ENCODE results near the gene MUC20. TPM values are rescaled to one million over a fixed set of nuclear protein-coding genes. Genes with fewer than 3 reads are reported as not detected.
A peak's percentile ranks its signal among the peaks of the same experiment; 100 is the strongest.
"Not testable (repeated sequence)": the region's sequence is repeated elsewhere in the genome, so short reads cannot be mapped to it uniquely, and the experiment has no call there.

The MUC20 gene
- total and polyA plus RNA-seq, 2 experiments from 2014 or later = not detected

DNA sequence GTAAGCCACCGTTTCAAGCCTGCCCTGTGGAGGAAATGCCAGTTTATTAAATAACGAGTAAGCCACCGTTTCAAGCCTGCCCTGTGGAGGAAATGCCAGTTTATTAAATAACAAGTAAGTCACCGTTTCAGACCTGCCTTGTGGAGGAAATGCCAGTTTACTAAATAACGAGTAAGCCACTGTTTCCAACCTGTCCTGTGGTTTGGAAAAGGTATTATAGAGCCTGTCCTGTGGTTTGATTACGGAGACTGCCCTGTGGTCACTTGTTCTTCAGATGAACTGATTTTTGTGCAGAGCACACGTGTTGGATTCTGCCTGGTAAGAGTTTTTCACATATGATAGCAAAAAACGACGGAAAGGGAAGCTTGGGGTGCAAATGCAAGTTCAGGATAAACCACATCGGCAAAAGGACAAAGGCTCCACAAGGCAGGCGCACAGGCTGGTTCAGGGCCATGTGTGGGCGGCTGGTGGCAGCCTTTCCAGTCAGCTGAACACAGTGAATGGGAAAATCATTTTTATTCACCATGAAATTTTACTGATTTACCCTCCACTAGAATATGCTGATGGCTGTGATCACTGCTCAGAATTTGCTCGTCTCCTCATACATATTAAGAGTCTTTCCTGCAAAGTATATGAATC, 38.6 kb upstream of the MUC20 start:
- H2AFZ ChIP-seq; H3K9me3 ChIP-seq (ENCODE audit: low read depth); H3K9me2 ChIP-seq (ENCODE audit: insufficient read depth); H4K20me1 ChIP-seq (ENCODE audit: insufficient read depth); H3K9ac ChIP-seq; H3K27me3 ChIP-seq (replicated peaks; ENCODE audit: insufficient read depth); H3K4me3 ChIP-seq; H3K27ac ChIP-seq; H3K4me2 ChIP-seq (ENCODE audit: unreplicated experiment); H3K4me1 ChIP-seq (ENCODE audit: insufficient read depth); H3K36me3 ChIP-seq (ENCODE audit: low read depth); H3K79me2 ChIP-seq (ENCODE audit: insufficient read depth); in situ Hi-C loops (cut with MboI); H3F3A ChIP-seq (ENCODE audit: insufficient read depth); DNase-seq: not testable (repeated sequence)
- WGBS, 2 experiments (ENCODE audit: low coverage in 1 of 2, low lambda C conversion rate in 2 of 2, missing lambda C conversion rate in 2 of 2) = 58 to 63% methylated on average over 11 to 13 of the region's 13 CpGs

DNA sequence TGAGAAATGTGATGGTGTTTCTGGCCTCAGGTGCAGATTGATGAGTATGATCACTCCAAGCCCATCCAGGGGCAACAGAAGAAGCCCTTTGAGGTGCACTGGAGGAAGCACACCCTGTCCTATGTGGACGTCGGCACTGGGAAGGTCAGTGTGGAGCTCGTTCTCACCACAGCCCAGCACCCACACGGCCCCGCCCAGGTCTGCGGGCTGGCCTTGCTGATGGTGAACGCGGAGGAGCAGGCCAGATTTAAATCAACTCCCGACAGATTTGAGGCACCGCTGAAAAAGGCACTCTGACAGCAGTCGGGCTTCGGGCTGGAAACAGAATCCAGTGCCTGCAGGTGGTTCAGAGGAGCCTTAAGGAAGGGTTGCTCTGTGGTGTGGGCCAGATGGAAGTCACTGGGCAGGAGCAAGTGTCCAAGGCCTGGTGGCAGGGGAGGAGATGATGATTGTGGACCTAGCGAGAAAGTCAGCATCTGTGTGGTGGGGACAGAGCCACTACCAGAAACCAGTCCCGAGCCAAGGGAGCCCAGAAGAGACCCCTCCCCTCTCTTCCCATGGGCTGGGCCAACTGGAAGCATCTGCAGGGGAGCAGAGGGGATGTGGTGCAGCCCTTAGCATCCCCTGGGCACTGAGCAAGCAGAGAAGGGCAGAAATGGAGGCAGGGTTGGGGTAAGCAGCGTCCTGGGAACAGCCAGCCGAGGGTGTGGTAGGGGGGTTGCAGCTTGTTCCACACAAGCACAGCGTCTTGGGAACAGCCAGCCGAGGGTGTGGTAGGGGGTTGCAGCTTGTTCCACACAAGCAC, 36.9 kb upstream of the MUC20 start:
- H3K4me1 ChIP-seq (ENCODE audit: insufficient read depth); DNase-seq; H3K9me2 ChIP-seq (ENCODE audit: insufficient read depth); H3K4me3 ChIP-seq; H4K20me1 ChIP-seq (ENCODE audit: insufficient read depth); H3K9me3 ChIP-seq (ENCODE audit: low read depth); H3K36me3 ChIP-seq (ENCODE audit: low read depth); H3K9ac ChIP-seq; H3K27ac ChIP-seq; in situ Hi-C loops (cut with MboI); H2AFZ ChIP-seq; H3F3A ChIP-seq (ENCODE audit: insufficient read depth); H3K27me3 ChIP-seq (replicated peaks; ENCODE audit: insufficient read depth); H3K79me2 ChIP-seq (ENCODE audit: insufficient read depth); H3K4me2 ChIP-seq (ENCODE audit: unreplicated experiment): not testable (repeated sequence)
- WGBS, 2 experiments (ENCODE audit: low coverage in 1 of 2, low lambda C conversion rate in 2 of 2, missing lambda C conversion rate in 2 of 2) = 87 to 91% methylated on average over 17 to 18 of the region's 18 CpGs

GRCh38 chr3:195684527-195685257, 36.1 kb upstream of the MUC20 start:
- H3K4me3 ChIP-seq; H4K20me1 ChIP-seq (ENCODE audit: insufficient read depth); DNase-seq; H3K4me2 ChIP-seq (ENCODE audit: unreplicated experiment); H3K4me1 ChIP-seq (ENCODE audit: insufficient read depth); H3F3A ChIP-seq (ENCODE audit: insufficient read depth); H3K9me2 ChIP-seq (ENCODE audit: insufficient read depth); H3K79me2 ChIP-seq (ENCODE audit: insufficient read depth); in situ Hi-C loops (cut with MboI); H2AFZ ChIP-seq; H3K9me3 ChIP-seq (ENCODE audit: low read depth); H3K27me3 ChIP-seq (replicated peaks; ENCODE audit: insufficient read depth); H3K27ac ChIP-seq; H3K36me3 ChIP-seq (ENCODE audit: low read depth); H3K9ac ChIP-seq: not testable (repeated sequence)
- WGBS, 2 experiments (ENCODE audit: low coverage in 1 of 2, low lambda C conversion rate in 2 of 2, missing lambda C conversion rate in 2 of 2) = 86 to 96% methylated on average over 8 to 10 of the region's 10 CpGs

DNA sequence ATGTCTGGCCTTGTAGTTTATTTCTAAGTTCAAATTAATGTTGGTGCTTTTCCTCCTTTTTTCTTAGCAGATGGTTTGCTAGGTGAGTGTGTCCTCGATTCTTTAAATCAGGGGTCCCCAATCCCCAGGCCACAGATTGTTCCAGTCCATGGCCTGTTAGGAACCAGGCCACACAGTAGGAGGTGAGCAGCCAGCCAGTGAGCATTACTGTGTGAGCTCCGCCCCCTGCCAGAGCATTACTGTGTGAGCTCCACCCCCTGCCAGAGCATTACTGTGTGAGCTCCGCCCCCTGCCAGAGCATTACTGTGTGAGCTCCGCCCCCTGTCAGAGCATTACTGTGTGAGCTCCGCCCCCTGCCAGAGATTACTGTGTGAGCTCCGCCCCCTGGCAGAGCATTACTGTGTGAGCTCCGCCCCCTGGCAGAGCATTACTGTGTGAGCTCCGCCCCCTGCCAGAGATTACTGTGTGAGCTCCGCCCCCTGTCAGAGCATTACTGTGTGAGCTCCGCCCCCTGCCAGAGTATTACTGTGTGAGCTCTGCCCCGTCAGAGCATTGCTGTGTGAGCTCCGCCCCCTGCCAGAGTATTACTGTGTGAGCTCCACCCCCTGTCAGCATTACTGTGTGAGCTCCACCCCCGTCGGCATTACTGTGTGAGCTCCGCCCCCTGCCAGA, 34.1 kb upstream of the MUC20 start:
- H3K4me1 ChIP-seq (ENCODE audit: insufficient read depth); H4K20me1 ChIP-seq (ENCODE audit: insufficient read depth); H2AFZ ChIP-seq; H3K27me3 ChIP-seq (replicated peaks; ENCODE audit: insufficient read depth); H3F3A ChIP-seq (ENCODE audit: insufficient read depth); H3K27ac ChIP-seq; H3K4me3 ChIP-seq; H3K9me3 ChIP-seq (ENCODE audit: low read depth); H3K4me2 ChIP-seq (ENCODE audit: unreplicated experiment); H3K79me2 ChIP-seq (ENCODE audit: insufficient read depth); in situ Hi-C loops (cut with MboI); H3K9ac ChIP-seq; H3K9me2 ChIP-seq (ENCODE audit: insufficient read depth); DNase-seq; H3K36me3 ChIP-seq (ENCODE audit: low read depth): not testable (repeated sequence)
- WGBS, 2 experiments (ENCODE audit: low coverage in 1 of 2, low lambda C conversion rate in 2 of 2, missing lambda C conversion rate in 2 of 2) = 93 to 98% methylated on average over 2 to 10 of the region's 15 CpGs

- H3K79me2 ChIP-seq (ENCODE audit: insufficient read depth); H3K27ac ChIP-seq; H3F3A ChIP-seq (ENCODE audit: insufficient read depth); H4K20me1 ChIP-seq (ENCODE audit: insufficient read depth); in situ Hi-C loops (cut with MboI); H3K36me3 ChIP-seq (ENCODE audit: low read depth); H3K9me2 ChIP-seq (ENCODE audit: insufficient read depth); H3K9ac ChIP-seq; H3K4me1 ChIP-seq (ENCODE audit: insufficient read depth); H3K9me3 ChIP-seq (ENCODE audit: low read depth); H3K4me2 ChIP-seq (ENCODE audit: unreplicated experiment); H3K4me3 ChIP-seq; H3K27me3 ChIP-seq (replicated peaks; ENCODE audit: insufficient read depth); H2AFZ ChIP-seq: not testable (repeated sequence)
- DNase-seq = peak; percentile 13
- 92 to 100% methylated on average over 5 to 14 of the region's 15 CpGs for WGBS, 2 experiments (ENCODE audit: low coverage in 1 of 2, low lambda C conversion rate in 2 of 2, missing lambda C conversion rate in 2 of 2)
Observed at GRCh38 chr3:195687209-195687760, 33.5 kb upstream of the MUC20 start.

- H3K79me2 ChIP-seq (ENCODE audit: insufficient read depth); H3K4me1 ChIP-seq (ENCODE audit: insufficient read depth); H2AFZ ChIP-seq; H4K20me1 ChIP-seq (ENCODE audit: insufficient read depth); H3F3A ChIP-seq (ENCODE audit: insufficient read depth); in situ Hi-C loops (cut with MboI); H3K27me3 ChIP-seq (replicated peaks; ENCODE audit: insufficient read depth); H3K36me3 ChIP-seq (ENCODE audit: low read depth); H3K4me3 ChIP-seq; DNase-seq; H3K27ac ChIP-seq; H3K4me2 ChIP-seq (ENCODE audit: unreplicated experiment); H3K9me3 ChIP-seq (ENCODE audit: low read depth); H3K9ac ChIP-seq; H3K9me2 ChIP-seq (ENCODE audit: insufficient read depth): not testable (repeated sequence)
- 40 to 75% methylated on average over 4 to 8 of the region's 14 CpGs for WGBS, 2 experiments (ENCODE audit: low coverage in 1 of 2, low lambda C conversion rate in 2 of 2, missing lambda C conversion rate in 2 of 2)
Observed at GRCh38 chr3:195688471-195689183, 32.2 kb upstream of the MUC20 start.
